Measurements from ENCODE around the gene CABP1. TPM values are rescaled to one million over a fixed set of nuclear protein-coding genes. Genes with fewer than 3 reads are reported as not detected.

The CABP1 gene
- total and polyA plus RNA-seq, 9 donors = 0.33 to 2.6 (median 0.82) TPM; not detected in 1

DNA sequence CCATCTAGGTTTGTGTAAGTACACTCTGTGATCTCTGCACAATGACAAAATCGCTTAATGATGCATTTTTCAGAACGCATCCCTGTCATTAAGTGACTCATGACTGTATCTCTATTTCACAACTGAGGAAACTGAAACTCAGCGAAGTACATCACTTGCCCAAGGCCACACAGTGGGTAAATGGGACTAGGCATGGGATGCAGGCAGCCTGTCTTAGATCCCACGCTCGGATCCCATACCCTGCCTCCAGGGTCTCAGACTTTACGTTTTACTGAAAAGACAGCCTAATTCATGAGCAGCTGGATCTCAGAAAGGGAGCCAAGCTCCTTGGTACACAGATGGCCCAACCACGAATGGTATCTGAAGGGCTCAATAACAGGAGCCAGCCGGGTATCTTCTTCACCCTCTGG, 44.1 kb downstream of the CABP1 start:
- H3K4me3 ChIP-seq = no peak overlapping the region
- H3K27me3 ChIP-seq = no peaks in the 10 kb centered on the region
- peaks cover 7% of the 10 kb centered on the region for H3K4me1 ChIP-seq (ENCODE audit: insufficient read depth)
- no peaks in the 10 kb centered on the region for H3K36me3 ChIP-seq
- H3K27ac ChIP-seq = no peak overlapping the region
- H3K9me3 ChIP-seq = no peaks in the 10 kb centered on the region
- TF ChIP-seq POLR2A (IDR thresholded peaks at IDR 0.05) (no peak), EP300 (IDR thresholded peaks at IDR 0.05) (no peak)
- TF ChIP-seq, protein P1, sequence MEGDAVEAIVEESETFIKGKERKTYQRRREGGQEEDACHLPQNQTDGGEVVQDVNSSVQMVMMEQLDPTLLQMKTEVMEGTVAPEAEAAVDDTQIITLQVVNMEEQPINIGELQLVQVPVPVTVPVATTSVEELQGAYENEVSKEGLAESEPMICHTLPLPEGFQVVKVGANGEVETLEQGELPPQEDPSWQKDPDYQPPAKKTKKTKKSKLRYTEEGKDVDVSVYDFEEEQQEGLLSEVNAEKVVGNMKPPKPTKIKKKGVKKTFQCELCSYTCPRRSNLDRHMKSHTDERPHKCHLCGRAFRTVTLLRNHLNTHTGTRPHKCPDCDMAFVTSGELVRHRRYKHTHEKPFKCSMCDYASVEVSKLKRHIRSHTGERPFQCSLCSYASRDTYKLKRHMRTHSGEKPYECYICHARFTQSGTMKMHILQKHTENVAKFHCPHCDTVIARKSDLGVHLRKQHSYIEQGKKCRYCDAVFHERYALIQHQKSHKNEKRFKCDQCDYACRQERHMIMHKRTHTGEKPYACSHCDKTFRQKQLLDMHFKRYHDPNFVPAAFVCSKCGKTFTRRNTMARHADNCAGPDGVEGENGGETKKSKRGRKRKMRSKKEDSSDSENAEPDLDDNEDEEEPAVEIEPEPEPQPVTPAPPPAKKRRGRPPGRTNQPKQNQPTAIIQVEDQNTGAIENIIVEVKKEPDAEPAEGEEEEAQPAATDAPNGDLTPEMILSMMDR (IDR thresholded peaks at IDR 0.05) = no peak
- DNase-seq = no peak
- 58 to 72% (median 63%) methylated on average over 8 of the region's 8 CpGs for WGBS, 3 donors
- intact Hi-C loops (cut with DNase I) = no loop called here

DNA sequence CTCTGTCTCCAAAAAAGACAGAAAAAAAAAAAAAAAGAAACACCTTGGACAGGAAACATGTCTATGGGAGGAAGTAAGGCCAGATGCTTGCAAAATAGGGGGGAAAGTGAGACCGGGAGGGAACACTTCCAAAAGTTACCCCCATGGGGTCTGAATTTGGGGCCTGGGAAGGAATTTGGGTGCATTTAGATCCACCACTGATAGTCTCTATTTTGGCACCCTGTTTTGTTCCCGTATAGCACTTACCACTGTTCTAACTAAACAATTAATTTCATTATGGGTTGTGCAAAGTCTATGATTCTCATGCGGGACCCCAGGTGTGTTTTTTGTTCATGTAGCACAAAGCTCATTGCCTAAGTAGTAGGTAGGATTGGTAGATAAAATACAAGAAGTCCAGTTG, 45.1 kb downstream of the CABP1 start:
- intact Hi-C loops (cut with DNase I) = no loop called here
- H3K36me3 ChIP-seq = no peaks in the 10 kb centered on the region
- no peak for TF ChIP-seq POLR2A (IDR thresholded peaks at IDR 0.05)
- no peak for TF ChIP-seq EP300 (IDR thresholded peaks at IDR 0.05)
- TF ChIP-seq, protein P1 (IDR thresholded peaks at IDR 0.05) = no peak
- peaks cover 9% of the 10 kb centered on the region for H3K4me1 ChIP-seq (ENCODE audit: insufficient read depth)
- H3K27ac ChIP-seq = no peak overlapping the region
- 50 to 71% (median 68%) methylated on average over 3 of the region's 3 CpGs for WGBS, 3 donors
- no peak for DNase-seq
- no peak overlapping the region for H3K4me3 ChIP-seq
- no peaks in the 10 kb centered on the region for H3K9me3 ChIP-seq
- H3K27me3 ChIP-seq = no peaks in the 10 kb centered on the region

DNA sequence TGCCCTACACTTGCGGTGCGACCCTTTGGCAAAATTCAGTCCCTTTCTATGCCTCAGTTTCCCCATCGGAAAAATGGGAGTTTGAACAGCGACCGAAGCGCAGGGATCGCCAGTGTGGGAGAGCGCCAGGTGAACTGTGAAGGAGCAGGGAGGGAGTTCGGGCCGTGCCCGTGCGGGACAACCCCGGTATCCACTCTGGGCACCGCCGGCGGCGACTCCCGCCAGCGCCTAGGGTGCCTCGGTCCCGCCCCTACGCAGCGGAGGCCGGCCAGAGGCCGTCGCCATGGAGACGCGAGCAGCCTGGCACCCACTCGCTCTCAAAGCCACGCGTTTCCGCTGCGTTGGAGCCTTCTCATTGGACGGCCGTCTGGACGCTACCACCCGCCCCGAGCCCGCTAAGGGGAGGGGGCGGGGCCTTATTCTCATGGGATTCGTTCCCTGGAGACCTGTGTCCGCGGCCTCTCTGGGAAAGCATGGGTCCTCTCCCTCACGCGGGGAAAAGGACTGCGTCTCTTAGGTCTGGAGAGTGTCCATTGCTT, 45.8 kb downstream of the CABP1 start:
- peak; percentile 95 to 98 (median 96) for DNase-seq
- no peaks in the 10 kb centered on the region for H3K27me3 ChIP-seq
- WGBS, 3 donors = 0 to 1% (median 1%) methylated on average over 28 to 46 of the region's 46 CpGs
- H3K9me3 ChIP-seq = no peaks in the 10 kb centered on the region
- peak overlapping the region; percentile 92 for H3K4me3 ChIP-seq
- TF ChIP-seq POLR2A (IDR thresholded peaks at IDR 0.05) (no peak), EP300 (IDR thresholded peaks at IDR 0.05) (no peak)
- TF ChIP-seq, protein P1 (IDR thresholded peaks at IDR 0.05) = no peak
- peak overlapping the region; percentile 74 to 90 for H3K27ac ChIP-seq
- intact Hi-C loops (cut with DNase I) = no loop called here
- H3K36me3 ChIP-seq = no peaks in the 10 kb centered on the region
- H3K4me1 ChIP-seq (ENCODE audit: insufficient read depth) = peaks cover 9% of the 10 kb centered on the region

DNA sequence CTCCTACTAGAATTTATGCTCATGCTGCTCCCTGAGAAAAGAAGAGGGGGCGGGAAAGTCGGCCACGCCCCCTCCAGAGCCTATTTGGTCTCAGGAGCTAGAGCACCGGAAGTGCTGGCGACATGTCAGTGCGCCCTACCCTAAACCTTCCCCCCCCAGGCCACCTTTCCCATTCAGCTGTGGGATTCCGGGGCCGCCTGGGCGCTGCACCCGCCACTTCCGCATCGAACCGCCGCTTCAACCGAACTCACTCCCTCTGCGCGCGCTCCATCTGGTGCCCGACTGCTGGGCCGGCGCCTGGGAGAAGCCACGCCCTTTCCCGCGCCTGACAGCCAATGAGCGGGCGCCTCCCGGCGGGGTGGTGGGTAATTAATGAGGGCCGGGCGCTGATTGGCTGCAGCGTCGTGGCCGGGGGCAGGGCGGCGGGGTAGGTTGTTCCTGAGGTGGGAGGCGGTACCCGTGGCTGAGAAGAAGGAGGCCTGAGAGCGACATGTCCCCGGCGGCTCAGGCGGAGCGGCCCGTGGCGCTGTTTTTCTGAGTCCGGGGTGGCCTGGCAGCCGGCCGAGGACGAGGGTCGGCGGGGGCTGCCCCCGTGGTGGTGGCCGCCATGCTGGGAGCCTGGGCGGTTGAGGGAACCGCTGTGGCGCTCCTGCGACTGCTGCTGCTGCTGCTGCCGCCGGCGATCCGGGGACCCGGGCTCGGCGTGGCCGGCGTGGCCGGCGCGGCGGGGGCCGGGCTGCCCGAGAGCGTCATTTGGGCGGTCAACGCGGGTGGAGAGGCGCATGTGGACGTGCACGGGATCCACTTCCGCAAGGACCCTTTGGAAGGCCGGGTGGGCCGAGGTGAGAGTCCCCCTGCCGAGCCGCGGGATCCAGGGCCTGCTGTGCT, 46.5 kb downstream of the CABP1 start, which contains the start of gene MLEC:
Gene MLEC (plus strand): TSS at position 460 of the 888 bp plus-strand sequence. CDS start 148 bp downstream, at position 608.
- Histone ChIP-seq H3K9me3 (no peaks in the 10 kb centered on the region), H3K4me3 (peak within 1 kb of the TSS; percentile 92), H3K27me3 (no peaks in the 10 kb centered on the region), H3K4me1 (ENCODE audit: insufficient read depth) (peaks cover 9% of the 10 kb centered on the region), H3K36me3 (no peaks in the 10 kb centered on the region), H3K27ac (peak within 1 kb of the TSS; percentile 74 to 90)
- WGBS, 3 donors = 0% methylated on average over 27 to 84 of the region's 84 CpGs
- peak; percentile 98 to 99 (median 98) for DNase-seq
- intact Hi-C loops (cut with DNase I) = no loop called here
- peak; percentile 71 for TF ChIP-seq POLR2A (IDR thresholded peaks at IDR 0.05)
- TF ChIP-seq, protein P1 (IDR thresholded peaks at IDR 0.05) = peak in 1 of 3 donors; percentile 21
- TF ChIP-seq EP300 (IDR thresholded peaks at IDR 0.05) = no peak
